ENCODE results near the gene CA10.

DNA sequence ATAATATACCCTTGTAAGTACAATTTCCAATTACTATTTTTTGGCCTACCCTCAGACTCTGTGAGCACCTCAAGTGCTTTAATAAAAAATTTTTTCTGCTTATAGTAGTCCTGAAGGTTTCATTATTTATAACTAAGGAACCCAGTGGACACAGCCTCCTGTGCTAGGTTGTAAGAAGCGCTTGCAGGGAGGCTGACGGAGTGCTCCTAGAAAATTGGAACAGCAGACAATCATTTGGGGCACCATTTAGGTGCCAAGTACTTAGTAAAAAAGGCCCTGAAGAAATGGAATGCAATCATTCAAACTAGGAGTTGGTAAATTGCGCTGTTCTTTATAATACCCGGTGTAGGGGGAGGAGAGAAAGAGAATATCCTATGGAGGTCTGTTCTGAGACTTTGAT lies 19.8 kb downstream of the CA10 start:
- TF ChIP-seq, protein P1, sequence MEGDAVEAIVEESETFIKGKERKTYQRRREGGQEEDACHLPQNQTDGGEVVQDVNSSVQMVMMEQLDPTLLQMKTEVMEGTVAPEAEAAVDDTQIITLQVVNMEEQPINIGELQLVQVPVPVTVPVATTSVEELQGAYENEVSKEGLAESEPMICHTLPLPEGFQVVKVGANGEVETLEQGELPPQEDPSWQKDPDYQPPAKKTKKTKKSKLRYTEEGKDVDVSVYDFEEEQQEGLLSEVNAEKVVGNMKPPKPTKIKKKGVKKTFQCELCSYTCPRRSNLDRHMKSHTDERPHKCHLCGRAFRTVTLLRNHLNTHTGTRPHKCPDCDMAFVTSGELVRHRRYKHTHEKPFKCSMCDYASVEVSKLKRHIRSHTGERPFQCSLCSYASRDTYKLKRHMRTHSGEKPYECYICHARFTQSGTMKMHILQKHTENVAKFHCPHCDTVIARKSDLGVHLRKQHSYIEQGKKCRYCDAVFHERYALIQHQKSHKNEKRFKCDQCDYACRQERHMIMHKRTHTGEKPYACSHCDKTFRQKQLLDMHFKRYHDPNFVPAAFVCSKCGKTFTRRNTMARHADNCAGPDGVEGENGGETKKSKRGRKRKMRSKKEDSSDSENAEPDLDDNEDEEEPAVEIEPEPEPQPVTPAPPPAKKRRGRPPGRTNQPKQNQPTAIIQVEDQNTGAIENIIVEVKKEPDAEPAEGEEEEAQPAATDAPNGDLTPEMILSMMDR (conservative IDR thresholded peaks at IDR 0.05) = no peak
- no peak for TF ChIP-seq EZH2 (IDR thresholded peaks at IDR 0.05; ENCODE audit: low read depth)

Data from PC-9 (cell line).